Neural cell (in vitro differentiated cells): ENCODE results near the gene CRYZL1.

ENCODE experiments used
- CTCF ChIP-seq: fragments of 450-650 bp; IDR thresholded peaks from 2 replicates; pipeline ENCODE4 v1.5.1; 2014; ENCODE audit warnings: antibody characterized with exemption, mild to moderate bottlenecking, moderate library complexity; ENCODE audit not compliant: poor library complexity, severe bottlenecking
- TAF1 ChIP-seq: IDR thresholded peaks from 2 replicates; pipeline ENCODE4 v1.6.1; 2012; ENCODE audit warnings: low read depth
- TF ChIP-seq, protein P1 (sequence below): IDR thresholded peaks from 2 replicates; pipeline ENCODE4 v1.6.1; 2012; ENCODE audit warnings: borderline replicate concordance

DNA sequence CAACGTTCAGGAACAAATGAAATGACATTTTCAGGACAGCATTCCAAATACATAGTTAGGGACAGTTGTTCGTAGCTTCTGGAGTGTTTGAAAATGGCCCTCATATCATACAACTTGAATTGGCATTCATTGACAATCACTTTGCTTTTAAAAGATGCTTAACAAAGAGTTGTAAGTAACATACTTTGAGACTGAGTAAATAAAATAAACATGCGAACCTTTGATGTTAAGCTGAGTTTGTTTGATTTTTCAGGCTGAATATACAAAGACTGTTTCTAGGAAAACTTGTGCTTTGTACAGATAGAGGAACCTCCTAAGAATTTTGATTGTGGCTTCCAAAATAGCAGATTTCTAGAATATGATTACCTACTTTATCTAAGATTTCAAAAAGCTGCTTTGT, 46.1 kb upstream of the CRYZL1 start:
- TF ChIP-seq TAF1 (no peak), CTCF (no peak)
- TF ChIP-seq, protein P1, sequence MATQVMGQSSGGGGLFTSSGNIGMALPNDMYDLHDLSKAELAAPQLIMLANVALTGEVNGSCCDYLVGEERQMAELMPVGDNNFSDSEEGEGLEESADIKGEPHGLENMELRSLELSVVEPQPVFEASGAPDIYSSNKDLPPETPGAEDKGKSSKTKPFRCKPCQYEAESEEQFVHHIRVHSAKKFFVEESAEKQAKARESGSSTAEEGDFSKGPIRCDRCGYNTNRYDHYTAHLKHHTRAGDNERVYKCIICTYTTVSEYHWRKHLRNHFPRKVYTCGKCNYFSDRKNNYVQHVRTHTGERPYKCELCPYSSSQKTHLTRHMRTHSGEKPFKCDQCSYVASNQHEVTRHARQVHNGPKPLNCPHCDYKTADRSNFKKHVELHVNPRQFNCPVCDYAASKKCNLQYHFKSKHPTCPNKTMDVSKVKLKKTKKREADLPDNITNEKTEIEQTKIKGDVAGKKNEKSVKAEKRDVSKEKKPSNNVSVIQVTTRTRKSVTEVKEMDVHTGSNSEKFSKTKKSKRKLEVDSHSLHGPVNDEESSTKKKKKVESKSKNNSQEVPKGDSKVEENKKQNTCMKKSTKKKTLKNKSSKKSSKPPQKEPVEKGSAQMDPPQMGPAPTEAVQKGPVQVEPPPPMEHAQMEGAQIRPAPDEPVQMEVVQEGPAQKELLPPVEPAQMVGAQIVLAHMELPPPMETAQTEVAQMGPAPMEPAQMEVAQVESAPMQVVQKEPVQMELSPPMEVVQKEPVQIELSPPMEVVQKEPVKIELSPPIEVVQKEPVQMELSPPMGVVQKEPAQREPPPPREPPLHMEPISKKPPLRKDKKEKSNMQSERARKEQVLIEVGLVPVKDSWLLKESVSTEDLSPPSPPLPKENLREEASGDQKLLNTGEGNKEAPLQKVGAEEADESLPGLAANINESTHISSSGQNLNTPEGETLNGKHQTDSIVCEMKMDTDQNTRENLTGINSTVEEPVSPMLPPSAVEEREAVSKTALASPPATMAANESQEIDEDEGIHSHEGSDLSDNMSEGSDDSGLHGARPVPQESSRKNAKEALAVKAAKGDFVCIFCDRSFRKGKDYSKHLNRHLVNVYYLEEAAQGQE, result no peak
